Measurements from ENCODE around the gene ABCG4.
"Not testable (repeated sequence)": the region's sequence is repeated elsewhere in the genome, so short reads cannot be mapped to it uniquely, and the experiment has no call there.

Gene ABCG4

GRCh38 chr11:119149018-119149785 is at the start of gene ABCG4:
TSS of gene ABCG4 (plus strand) at chr11:119149052. CDS start at chr11:119149966, 914 bp downstream.
- TF ChIP-seq, protein P1, sequence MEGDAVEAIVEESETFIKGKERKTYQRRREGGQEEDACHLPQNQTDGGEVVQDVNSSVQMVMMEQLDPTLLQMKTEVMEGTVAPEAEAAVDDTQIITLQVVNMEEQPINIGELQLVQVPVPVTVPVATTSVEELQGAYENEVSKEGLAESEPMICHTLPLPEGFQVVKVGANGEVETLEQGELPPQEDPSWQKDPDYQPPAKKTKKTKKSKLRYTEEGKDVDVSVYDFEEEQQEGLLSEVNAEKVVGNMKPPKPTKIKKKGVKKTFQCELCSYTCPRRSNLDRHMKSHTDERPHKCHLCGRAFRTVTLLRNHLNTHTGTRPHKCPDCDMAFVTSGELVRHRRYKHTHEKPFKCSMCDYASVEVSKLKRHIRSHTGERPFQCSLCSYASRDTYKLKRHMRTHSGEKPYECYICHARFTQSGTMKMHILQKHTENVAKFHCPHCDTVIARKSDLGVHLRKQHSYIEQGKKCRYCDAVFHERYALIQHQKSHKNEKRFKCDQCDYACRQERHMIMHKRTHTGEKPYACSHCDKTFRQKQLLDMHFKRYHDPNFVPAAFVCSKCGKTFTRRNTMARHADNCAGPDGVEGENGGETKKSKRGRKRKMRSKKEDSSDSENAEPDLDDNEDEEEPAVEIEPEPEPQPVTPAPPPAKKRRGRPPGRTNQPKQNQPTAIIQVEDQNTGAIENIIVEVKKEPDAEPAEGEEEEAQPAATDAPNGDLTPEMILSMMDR (IDR thresholded peaks at IDR 0.05; ENCODE audit: extremely low read depth, insufficient read depth, missing control alignments): no peak
- in situ Hi-C loops (cut with MboI; ENCODE audit: low pct_unique_long_range_greater_than_20kb, low sequenced_read_pairs, unreplicated experiment): no loop called here
- peak; percentile 56 for DNase-seq (ENCODE audit: low spot score)

DNA sequence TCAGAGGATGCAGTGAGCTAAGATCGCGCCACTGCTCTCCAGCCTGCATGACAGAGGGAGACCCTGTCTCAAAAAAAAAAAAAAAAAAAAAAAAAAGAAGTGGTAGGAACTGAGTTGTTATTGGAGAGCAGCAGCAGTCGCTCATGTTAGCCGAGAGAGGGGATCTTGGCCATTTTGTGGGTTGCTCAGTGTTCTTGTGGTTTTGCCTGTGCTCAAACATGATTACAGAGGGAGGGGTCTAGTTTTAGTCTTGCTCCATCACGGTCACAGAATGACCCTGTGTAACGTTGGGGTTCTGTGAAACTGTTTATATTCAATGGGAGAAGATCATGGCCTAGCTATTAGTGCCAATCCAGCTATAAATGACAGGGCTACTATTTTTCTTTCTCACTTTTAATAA is 49.1 kb upstream of the ABCG4 start:
- no peak for DNase-seq (ENCODE audit: low spot score)
- TF ChIP-seq, protein P1 (IDR thresholded peaks at IDR 0.05; ENCODE audit: extremely low read depth, insufficient read depth, missing control alignments): no peak
- in situ Hi-C loops (cut with MboI; ENCODE audit: low pct_unique_long_range_greater_than_20kb, low sequenced_read_pairs, unreplicated experiment): no loop called here

- in situ Hi-C loops (cut with MboI; ENCODE audit: low pct_unique_long_range_greater_than_20kb, low sequenced_read_pairs, unreplicated experiment): no loop called here
- no peak for DNase-seq (ENCODE audit: low spot score)
- TF ChIP-seq, protein P1 (IDR thresholded peaks at IDR 0.05; ENCODE audit: extremely low read depth, insufficient read depth, missing control alignments): peak; percentile 43
These were observed 48.4 kb upstream of the ABCG4 start for GRCh38 chr11:119100246-119100970.

- peak; percentile 37 for DNase-seq (ENCODE audit: low spot score)
- in situ Hi-C loops (cut with MboI; ENCODE audit: low pct_unique_long_range_greater_than_20kb, low sequenced_read_pairs, unreplicated experiment): no loop called here
- TF ChIP-seq, protein P1 (IDR thresholded peaks at IDR 0.05; ENCODE audit: extremely low read depth, insufficient read depth, missing control alignments): no peak
These were observed 47.7 kb upstream of the ABCG4 start for GRCh38 chr11:119100994-119101758.

GRCh38 chr11:119101759-119102423 is 47.0 kb upstream of the ABCG4 start, which contains the start of gene DPAGT1:
TSS of gene DPAGT1 (minus strand) at chr11:119101853. CDS start at chr11:119101655, 198 bp downstream.
- in situ Hi-C loops (cut with MboI; ENCODE audit: low pct_unique_long_range_greater_than_20kb, low sequenced_read_pairs, unreplicated experiment): no loop called here

GRCh38 chr11:119103161-119103664 is 45.6 kb upstream of the ABCG4 start:
- in situ Hi-C loops (cut with MboI; ENCODE audit: low pct_unique_long_range_greater_than_20kb, low sequenced_read_pairs, unreplicated experiment); DNase-seq (ENCODE audit: low spot score): not testable (repeated sequence)

More at GRCh38 chr11:119101759-119102423, 47.0 kb upstream of the ABCG4 start, which contains the start of gene DPAGT1:
- peak; percentile 80 for DNase-seq (ENCODE audit: low spot score)
- TF ChIP-seq, protein P1 (IDR thresholded peaks at IDR 0.05; ENCODE audit: extremely low read depth, insufficient read depth, missing control alignments): no peak

All from GM13977 (cell line).